Coronary artery (tissue), 2 donors: ENCODE data around the gene BLM.

ENCODE experiments used
- DNase-seq: peaks from one replicate; pipeline ENCODE4 v3.0.0-alpha.2; 2017; ENCODE audit warnings: low spot score
- H3K27ac ChIP-seq, 2 donors: fragments of 200-600 bp; sonication (generic); one replicate each; pipeline ENCODE4 v1.5.1; 2016 to 2019
- H3K4me3 ChIP-seq: fragments of 200-600 bp; sonication (generic); 2 replicates; pipeline ENCODE4 v1.5.1; 2016; ENCODE audit warnings: mild to moderate bottlenecking, moderate library complexity
- CTCF ChIP-seq: fragments of 200-600 bp; sonication (generic); IDR thresholded peaks from one replicate; pipeline ENCODE4 v1.5.1; 2019; ENCODE audit warnings: antibody characterized with exemption

The BLM gene

GRCh38 chr15:90706394-90707327, 10.5 kb upstream of the BLM start:
- no peak overlapping the region for H3K27ac ChIP-seq
- TF ChIP-seq CTCF, result no peak
- no peak overlapping the region for H3K4me3 ChIP-seq
- DNase-seq, result no peak

- H3K27ac ChIP-seq, result no peak overlapping the region
- H3K4me3 ChIP-seq, result no peak overlapping the region
- DNase-seq, result no peak
- TF ChIP-seq CTCF, result no peak
Measured at GRCh38 chr15:90707489-90707888, 9.7 kb upstream of the BLM start.

- H3K27ac ChIP-seq, result no peak overlapping the region
- no peak overlapping the region for H3K4me3 ChIP-seq
- no peak for TF ChIP-seq CTCF
- DNase-seq, result no peak
Measured at GRCh38 chr15:90708516-90708915, 8.6 kb upstream of the BLM start.

GRCh38 chr15:90709278-90709677, 7.9 kb upstream of the BLM start:
- TF ChIP-seq CTCF, result no peak
- DNase-seq, result no peak
- Histone ChIP-seq H3K27ac (no peak overlapping the region), H3K4me3 (no peak overlapping the region)

- Histone ChIP-seq H3K27ac (no peak overlapping the region), H3K4me3 (no peak overlapping the region)
Measured at GRCh38 chr15:90710436-90711027, 6.6 kb upstream of the BLM start.

GRCh38 chr15:90711418-90711824, 5.7 kb upstream of the BLM start:
- no peak for TF ChIP-seq CTCF
- H3K4me3 ChIP-seq, result no peak overlapping the region
- H3K27ac ChIP-seq, result no peak overlapping the region
- no peak for DNase-seq

More at GRCh38 chr15:90710436-90711027, 6.6 kb upstream of the BLM start:
- no peak for DNase-seq
- TF ChIP-seq CTCF, result no peak

GRCh38 chr15:90711842-90712241, 5.3 kb upstream of the BLM start:
- H3K4me3 ChIP-seq, result no peak overlapping the region
- TF ChIP-seq CTCF, result no peak
- no peak overlapping the region for H3K27ac ChIP-seq
- no peak for DNase-seq
